HG02623 (cell line): ENCODE data around the gene GPC4.

Experiments used
- ATAC-seq: cut with Tn5 transposase; IDR thresholded peaks from one replicate; pipeline ENCODE4 v1.9.1; 2021; ENCODE audit warnings: moderate library complexity; ENCODE audit not compliant: unreplicated experiment

GPC4 gene

GRCh38 chrX:133412246-133412645 is 3.0 kb downstream of the GPC4 start:
- no peak for ATAC-seq

- no peak for ATAC-seq
These were observed 4.7 kb downstream of the GPC4 start for GRCh38 chrX:133410550-133410949.

- no peak for ATAC-seq
These were observed 9.6 kb downstream of the GPC4 start for GRCh38 chrX:133405498-133406185.

GRCh38 chrX:133403984-133404383 is 11.3 kb downstream of the GPC4 start:
- ATAC-seq = no peak

- no peak for ATAC-seq
These were observed 12.3 kb downstream of the GPC4 start for GRCh38 chrX:133402830-133403625.

GRCh38 chrX:133402042-133402453 is 13.2 kb downstream of the GPC4 start:
- no peak for ATAC-seq

- ATAC-seq = no peak
These were observed 13.8 kb downstream of the GPC4 start for GRCh38 chrX:133401536-133401935.

GRCh38 chrX:133399411-133399810 is 15.9 kb downstream of the GPC4 start:
- ATAC-seq = no peak

GRCh38 chrX:133394765-133395164 is 20.5 kb downstream of the GPC4 start:
- no peak for ATAC-seq

GRCh38 chrX:133392671-133393070 is 22.6 kb downstream of the GPC4 start:
- ATAC-seq = no peak

GRCh38 chrX:133391111-133391510 is 24.2 kb downstream of the GPC4 start:
- ATAC-seq = no peak

- ATAC-seq = no peak
These were observed 24.6 kb downstream of the GPC4 start for GRCh38 chrX:133390676-133391075.

- ATAC-seq = no peak
These were observed 25.3 kb downstream of the GPC4 start for GRCh38 chrX:133389975-133390374.

- no peak for ATAC-seq
These were observed 30.8 kb downstream of the GPC4 start for GRCh38 chrX:133384454-133384853.

- ATAC-seq = peak; percentile 52
These were observed 34.3 kb downstream of the GPC4 start for GRCh38 chrX:133380711-133381619.

- ATAC-seq = no peak
These were observed 38.9 kb downstream of the GPC4 start for GRCh38 chrX:133376422-133376821.

- ATAC-seq = no peak
These were observed 39.5 kb downstream of the GPC4 start for GRCh38 chrX:133375615-133376340.

GRCh38 chrX:133374874-133375387 is 40.4 kb downstream of the GPC4 start:
- ATAC-seq = no peak

GRCh38 chrX:133373386-133374079 is 41.8 kb downstream of the GPC4 start:
- no peak for ATAC-seq
